H1 (cell line): ENCODE measurements around the gene NME3. TPM values are rescaled to one million over a fixed set of nuclear protein-coding genes. Genes with fewer than 3 reads are reported as not detected.

Experiments
- CTCF ChIA-PET: fragments of 300-600 bp; sonication (Branson Sonifier 250); formaldehyde crosslinking; loops from one replicate; lab custom pipeline; 2021; ENCODE audit not compliant: partially characterized antibody; lab: Charles Lee
- POLR2A ChIA-PET: fragments of 300-600 bp; sonication (Branson Sonifier 250); formaldehyde crosslinking; loops from one replicate; lab custom pipeline; 2021; ENCODE audit warnings: inconsistent platforms; ENCODE audit not compliant: partially characterized antibody; lab: Charles Lee
- DNase-seq, 2 experiments: peaks; one replicate each; pipeline versions ENCODE4 v3.0.0 to v3.0.0-alpha.2; 2010 to 2022; ENCODE audit warnings: low spot score in 2 of 2, low read depth in 1 of 2, mixed read lengths in 1 of 2
- FAIRE-seq: peaks from 2 replicates; lab custom pipeline; 2011; peaks lifted over from hg19 to GRCh38; lab: Jason Lieb, UNC
- H2AFZ ChIP-seq: 2 replicates; pipeline ENCODE4 v1.8.1; 2012; ENCODE audit warnings: low read length, inconsistent platforms
- H2AK5ac ChIP-seq: 2 replicates; pipeline ENCODE4 v1.6.1; 2013; ENCODE audit warnings: low read depth, low read length
- H2BK120ac ChIP-seq: replicated peaks from 2 replicates; pipeline ENCODE3; 2013; ENCODE audit warnings: low read depth, low read length, inconsistent platforms
- H2BK12ac ChIP-seq: 2 replicates; pipeline ENCODE4 v1.6.1; 2013; ENCODE audit warnings: low read depth, low read length
- H2BK15ac ChIP-seq: 2 replicates; pipeline ENCODE4 v1.6.1; 2013; ENCODE audit warnings: low read length
- H2BK20ac ChIP-seq: 2 replicates; pipeline ENCODE4 v1.6.1; 2013; ENCODE audit warnings: low read length
- H2BK5ac ChIP-seq: 2 replicates; pipeline ENCODE4 v1.6.1; 2013; ENCODE audit warnings: low read depth, low read length
- H3K14ac ChIP-seq: 2 replicates; pipeline ENCODE4 v1.6.1; 2013; ENCODE audit warnings: inconsistent platforms; ENCODE audit not compliant: insufficient read length
- H3K18ac ChIP-seq: 2 replicates; pipeline ENCODE4 v1.6.1; 2013; ENCODE audit warnings: low read length; ENCODE audit errors: extremely low read depth
- H3K23ac ChIP-seq: 2 replicates; pipeline ENCODE4 v1.6.1; 2013; ENCODE audit warnings: inconsistent platforms; ENCODE audit not compliant: insufficient read length
- H3K23me2 ChIP-seq: 2 replicates; pipeline ENCODE4 v1.6.1; 2013; ENCODE audit warnings: low read depth, low read length
- H3K27ac ChIP-seq: 2 replicates; pipeline ENCODE4 v1.6.1; 2011; ENCODE audit warnings: low read depth, low read length, inconsistent platforms
- H3K27me3 ChIP-seq, 4 experiments: replicated peaks in 1 of 4; 1 replicate in 1 of 4; 2 replicates in 3 of 4; pipeline versions ENCODE4 v1.6.1 to v1.8.1; 2011 to 2013; ENCODE audit warnings: low read length in 3 of 4, mild to moderate bottlenecking in 3 of 4, inconsistent platforms in 2 of 4, mixed read lengths in 2 of 4, moderate library complexity in 1 of 4; ENCODE audit not compliant: control insufficient read depth in 3 of 4, insufficient read depth in 3 of 4; ENCODE audit errors: extremely low read depth in 1 of 4
- H3K36me3 ChIP-seq, 4 experiments: 2 replicates each; pipeline versions ENCODE4 v1.6.1 to v1.8.1; 2011 to 2013; ENCODE audit warnings: mild to moderate bottlenecking in 4 of 4, low read length in 3 of 4, moderate library complexity in 2 of 4, control low read depth in 1 of 4, inconsistent platforms in 1 of 4; ENCODE audit not compliant: insufficient read depth in 4 of 4, control insufficient read depth in 2 of 4
- H3K4ac ChIP-seq: replicated peaks from 2 replicates; pipeline ENCODE3; 2013; ENCODE audit warnings: low read length, low read depth, mixed read lengths, inconsistent platforms; ENCODE audit not compliant: insufficient read length
- H3K4me1 ChIP-seq, 4 experiments: replicated peaks in 1 of 4; 1 replicate in 1 of 4; 2 replicates in 3 of 4; pipeline versions ENCODE4 v1.6.1 to v1.8.1; 2011 to 2013; ENCODE audit warnings: low read length in 3 of 4, inconsistent platforms in 2 of 4, mixed read lengths in 1 of 4; ENCODE audit not compliant: insufficient read depth in 4 of 4, control insufficient read depth in 3 of 4
- H3K4me2 ChIP-seq, 2 experiments: 2 replicates each; pipeline versions ENCODE4 v1.6.1 to v1.8.1; 2011 to 2013; ENCODE audit warnings: low read depth in 2 of 2, low read length in 2 of 2, control low read depth in 1 of 2, inconsistent platforms in 1 of 2, mild to moderate bottlenecking in 1 of 2; ENCODE audit not compliant: insufficient read depth in 1 of 2
- H3K4me3 ChIP-seq, 4 experiments: fragments of 200-600, 300-600 bp in 1 of 4; sonication (generic), shearing (Covaris generic), sonication (Bioruptor Twin) in 1 of 4; 2 replicates each; pipeline versions ENCODE4 v1.5.1 to v1.8.1; 2011 to 2016; ENCODE audit warnings: low read length in 4 of 4, low read depth in 3 of 4, control low read depth in 2 of 4, inconsistent platforms in 2 of 4, mild to moderate bottlenecking in 2 of 4, mixed read lengths in 1 of 4, moderate library complexity in 1 of 4; ENCODE audit not compliant: insufficient read depth in 2 of 4; ENCODE audit errors: extremely low read depth in 1 of 4
- H3K56ac ChIP-seq: replicated peaks from 2 replicates; pipeline ENCODE3; 2013; ENCODE audit warnings: low read depth, mild to moderate bottlenecking, mixed read lengths, low read length, inconsistent platforms; ENCODE audit not compliant: insufficient read length
- H3K79me1 ChIP-seq: 2 replicates; pipeline ENCODE4 v1.6.1; 2013; ENCODE audit warnings: low read depth, low read length, control low read depth
- H3K79me2 ChIP-seq, 2 experiments: 2 replicates each; pipeline versions ENCODE4 v1.6.1 to v1.8.1; 2012 to 2013; ENCODE audit warnings: low read length in 2 of 2, mild to moderate bottlenecking in 2 of 2, inconsistent platforms in 1 of 2; ENCODE audit not compliant: insufficient read depth in 2 of 2, control insufficient read depth in 1 of 2
- H3K9ac ChIP-seq, 4 experiments: replicated peaks in 1 of 4; 1 replicate in 1 of 4; 2 replicates in 3 of 4; pipeline versions ENCODE4 v1.6.1 to v1.8.1; 2011 to 2013; ENCODE audit warnings: low read depth in 3 of 4, low read length in 3 of 4, control low read depth in 2 of 4, mild to moderate bottlenecking in 2 of 4, moderate library complexity in 2 of 4, inconsistent platforms in 1 of 4; ENCODE audit errors: extremely low read depth in 1 of 4
- H3K9me3 ChIP-seq, 2 experiments: 2 replicates each; pipeline versions ENCODE4 v1.6.1 to v1.8.1; 2012 to 2013; ENCODE audit warnings: mild to moderate bottlenecking in 2 of 2, moderate library complexity in 2 of 2, control low read depth in 1 of 2, inconsistent platforms in 1 of 2, low read depth in 1 of 2, low read length in 1 of 2, mixed read lengths in 1 of 2; ENCODE audit not compliant: insufficient read depth in 2 of 2
- H4K20me1 ChIP-seq, 2 experiments: replicated peaks in 1 of 2; 2 replicates each; pipeline versions ENCODE3 to v1.8.1; 2011 to 2013; ENCODE audit warnings: inconsistent platforms in 2 of 2, low read length in 2 of 2, mild to moderate bottlenecking in 1 of 2; ENCODE audit not compliant: insufficient read depth in 2 of 2, control insufficient read depth in 1 of 2
- H4K5ac ChIP-seq: 2 replicates; pipeline ENCODE4 v1.6.1; 2013; ENCODE audit warnings: low read length, low read depth, mixed read lengths, inconsistent platforms; ENCODE audit not compliant: insufficient read length
- H4K8ac ChIP-seq: 2 replicates; pipeline ENCODE4 v1.8.0; 2013; ENCODE audit warnings: mild to moderate bottlenecking, moderate library complexity, low read length, inconsistent platforms; ENCODE audit not compliant: insufficient read depth; ENCODE audit errors: extremely low read depth
- H4K91ac ChIP-seq: replicated peaks from 2 replicates; pipeline ENCODE3; 2013; ENCODE audit warnings: low read length, mixed read lengths, inconsistent platforms; ENCODE audit not compliant: insufficient read length
- BACH1 ChIP-seq: IDR thresholded peaks from 2 replicates; pipeline ENCODE4 v1.6.1; 2012; ENCODE audit warnings: low read length, improper control_type of control experiment
- SP4 ChIP-seq: IDR thresholded peaks from 2 replicates; pipeline ENCODE4 v1.6.1; 2012; ENCODE audit warnings: low read length, inconsistent platforms
- WGBS, 2 experiments: shearing (Covaris generic) in 1 of 2; methylation state at CpG; one replicate each; pipeline versions ENCODE4 v1.1.6 to v1.1.7; 2013 to 2015; ENCODE audit warnings: low lambda C conversion rate in 2 of 2, mixed read lengths in 2 of 2, inconsistent platforms in 1 of 2, low coverage in 1 of 2, missing lambda C conversion rate in 1 of 2; ENCODE audit not compliant: insufficient replicate concordance in 2 of 2, insufficient coverage in 1 of 2, insufficient read length in 1 of 2; ENCODE audit errors: extremely low coverage in 1 of 2, missing lambda C conversion rate in 1 of 2; 5-methylcytosine and 5-hydroxymethylcytosine counted together
- polyA plus RNA-seq, 7 experiments: library from polyadenylated mRNA; depleted of rRNA in 3 of 7; stranded (reverse) in 5 of 7; unstranded in 2 of 7; fragments of >200 nt in 5 of 7; fragments of 200-250 nt in 2 of 7; gene quantifications; 1 replicate in 5 of 7; 2 replicates in 1 of 7; 4 replicates in 1 of 7; pipeline versions ENCODE4 v1.2.1 to v1.2.3, GENCODE V29; 2011 to 2013; ENCODE audit warnings: missing spikeins in 2 of 7, mixed read lengths in 2 of 7
- total RNA-seq: library from RNA; stranded (reverse); fragmentation: NEBNext Ultra II Directional; extraction: Animal tissue kit (Norgen Biotek cat#: 25700); gene quantifications from 2 replicates; pipeline ENCODE4 v1.2.1, GENCODE V29; 2021

NME3 gene
- total and polyA plus RNA-seq, 2 of the 8 experiments (the other 6 are each of a cell fraction or from before 2014, with no cell fraction given), result 72.5 to 163 TPM

DNA sequence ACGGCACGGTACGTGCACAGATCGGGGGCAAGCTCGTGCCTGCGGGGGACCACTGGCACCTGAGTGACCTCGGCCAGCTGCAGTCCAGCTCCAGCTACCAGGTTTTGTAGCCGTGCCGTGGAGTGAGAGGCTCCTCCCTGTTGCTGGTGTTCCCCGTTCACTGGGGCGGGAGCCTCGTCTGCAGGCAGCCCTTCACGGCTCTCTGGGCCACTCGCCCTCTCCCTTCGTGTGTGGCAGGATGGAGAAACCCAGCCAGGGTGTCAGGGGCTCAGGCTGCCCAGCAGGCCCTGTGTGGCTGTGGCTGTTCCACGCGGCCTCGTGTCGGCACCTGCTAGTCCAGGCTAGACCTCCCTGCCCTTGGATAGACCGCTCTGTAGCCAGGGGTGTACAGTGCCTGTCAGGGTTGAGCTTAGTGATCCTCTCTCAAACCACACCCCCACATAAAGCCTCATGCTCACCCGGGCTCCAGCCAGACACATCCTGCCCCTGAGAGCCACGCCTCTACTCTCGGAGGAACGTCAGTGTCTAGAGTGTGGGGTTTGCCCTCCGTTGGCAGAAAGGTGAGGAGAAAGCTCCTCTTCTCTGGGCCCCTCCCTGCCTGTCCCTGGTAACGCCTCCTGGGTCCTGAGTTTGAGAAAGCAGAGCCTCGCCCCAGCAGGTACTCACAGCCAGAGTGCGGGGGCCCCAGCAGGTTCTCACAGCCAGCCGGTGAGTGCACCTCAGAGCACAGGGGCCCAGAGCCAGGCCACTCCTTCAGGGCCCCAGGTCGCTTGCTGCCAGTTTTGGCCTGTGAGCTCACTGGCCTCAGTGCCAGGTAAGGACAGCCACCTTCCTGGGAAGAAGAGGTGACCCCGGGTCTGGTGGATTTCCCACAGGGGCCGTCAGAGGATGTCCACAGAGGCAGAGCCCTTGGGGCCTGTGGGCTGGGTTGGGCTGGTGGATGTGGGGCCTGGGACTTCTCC, 27.7 kb downstream of the NME3 start:
- no peak overlapping the region for H4K91ac ChIP-seq
- 0 out of 2 replicates have a peak, but pooled peaks cover 5% of the 10 kb centered on the region for H3K79me1 ChIP-seq
- ChIA-PET POLR2A (interaction anchor here (0.6 to 1.9 kb wide), 9 partner anchors 10 to 395 kb away, joined by 3 to 5 read pairs (median 4); partner anchors contain the start of genes JPT2 and MAPK8IP3), CTCF (interaction anchor here (0.7 to 3.1 kb wide), 3 partner anchors 21 to 229 kb away, joined by 3 to 12 read pairs (median 3); no protein-coding TSS in a partner anchor)
- H3K79me2 ChIP-seq, result no peaks in the 10 kb centered on the region
- no peak overlapping the region for H2BK20ac ChIP-seq
- H4K8ac ChIP-seq, result no peak overlapping the region
- no peaks in the 10 kb centered on the region for H3K4me1 ChIP-seq
- no peak for FAIRE-seq
- H3K4me2 ChIP-seq, result no peak overlapping the region
- no peak overlapping the region for H3K23ac ChIP-seq
- H2BK12ac ChIP-seq, result no peak overlapping the region
- peaks cover 0 to 8% of the 10 kb centered on the region in 2 experiments for H4K20me1 ChIP-seq
- H3K9ac ChIP-seq, result no peak overlapping the region
- no peaks in the 10 kb centered on the region for H3K27me3 ChIP-seq
- DNase-seq, result no peak
- no peak overlapping the region for H3K56ac ChIP-seq
- no peak overlapping the region for H2BK15ac ChIP-seq
- H3K14ac ChIP-seq, result no peak overlapping the region
- H3K4me3 ChIP-seq, result no peak overlapping the region
- peaks cover 0 to 6% (median under 1%) of the 10 kb centered on the region in 4 experiments; a peak in 3 of 8 replicates for H3K36me3 ChIP-seq
- WGBS, 2 experiments, result 93% methylated on average over 27 of the region's 32 CpGs; no CpG with 5 or more reads in 1 of the 2 experiments
- no peak overlapping the region for H3K4ac ChIP-seq
- TF ChIP-seq BACH1 (no peak), SP4 (no peak)
- no peak overlapping the region for H3K27ac ChIP-seq
- no peak overlapping the region for H2AK5ac ChIP-seq
- H3K23me2 ChIP-seq, result no peaks in the 10 kb centered on the region
- H3K9me3 ChIP-seq, result peaks cover 13 to 18% of the 10 kb centered on the region in 2 experiments
- H2BK120ac ChIP-seq, result no peak overlapping the region
- no peak overlapping the region for H4K5ac ChIP-seq
- no peak overlapping the region; the same call in 1 of the 2 replicates for H2BK5ac ChIP-seq
- H3K18ac ChIP-seq, result no peak overlapping the region
- no peak overlapping the region for H2AFZ ChIP-seq
